HG02623 (cell line): ENCODE results near the gene CHD1L.
"Not testable (repeated sequence)": the region's sequence is repeated elsewhere in the genome, so short reads cannot be mapped to it uniquely, and the experiment has no call there.

Experiments
- ATAC-seq: cut with Tn5 transposase; IDR thresholded peaks from one replicate; pipeline ENCODE4 v1.9.1; 2021; ENCODE audit warnings: moderate library complexity; ENCODE audit not compliant: unreplicated experiment

CHD1L gene

DNA sequence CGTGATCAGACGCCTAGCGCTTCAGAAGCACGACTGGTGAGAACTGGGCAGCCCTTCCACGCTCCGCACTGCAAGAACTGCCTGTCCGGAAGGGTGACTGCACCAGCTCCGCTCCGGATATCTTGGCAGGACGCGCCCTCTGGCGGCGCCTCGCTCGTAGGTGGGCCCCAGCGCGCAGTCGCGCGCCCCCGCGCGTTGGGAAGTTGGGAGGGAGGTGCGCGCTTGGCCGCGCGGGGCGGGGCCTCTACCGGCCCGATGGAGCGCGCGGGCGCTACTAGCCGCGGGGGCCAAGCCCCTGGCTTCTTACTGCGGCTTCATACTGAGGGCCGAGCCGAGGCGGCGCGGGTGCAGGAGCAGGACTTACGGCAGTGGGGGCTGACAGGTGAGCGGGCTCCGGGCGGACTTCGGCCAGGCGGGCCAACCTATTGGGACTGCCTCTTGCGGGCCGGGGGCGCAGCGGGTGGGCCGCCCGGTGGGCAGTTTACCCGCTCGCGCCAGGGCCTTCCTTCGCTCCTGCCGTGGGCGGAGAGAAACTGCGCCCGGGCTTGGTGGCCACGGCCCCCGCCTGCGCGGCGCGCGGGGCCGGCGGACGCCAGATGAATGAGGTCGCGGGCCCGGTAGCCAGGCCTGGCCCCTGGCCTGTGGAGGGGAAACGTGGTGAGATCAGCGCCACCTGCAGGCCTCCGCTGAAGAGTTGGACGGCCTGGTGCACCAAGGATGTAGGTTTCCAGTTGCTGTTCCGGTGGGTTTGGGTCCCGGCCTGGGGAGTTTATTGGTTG lies at the start of gene CHD1L:
TSS of gene CHD1L (plus strand) at position 236 of the 779 bp plus-strand sequence. CDS start at position 256, 20 bp downstream.
- ATAC-seq, result peak; percentile 82

- ATAC-seq, result not testable (repeated sequence)
These were observed 45.2 kb upstream of the CHD1L start for GRCh38 chr1:147197324-147197723.

GRCh38 chr1:147201276-147201675 lies 41.2 kb upstream of the CHD1L start:
- no peak for ATAC-seq

- ATAC-seq, result no peak
These were observed 40.7 kb upstream of the CHD1L start for GRCh38 chr1:147201786-147202185.

- ATAC-seq, result no peak
These were observed 39.9 kb upstream of the CHD1L start for GRCh38 chr1:147202576-147202975.

DNA sequence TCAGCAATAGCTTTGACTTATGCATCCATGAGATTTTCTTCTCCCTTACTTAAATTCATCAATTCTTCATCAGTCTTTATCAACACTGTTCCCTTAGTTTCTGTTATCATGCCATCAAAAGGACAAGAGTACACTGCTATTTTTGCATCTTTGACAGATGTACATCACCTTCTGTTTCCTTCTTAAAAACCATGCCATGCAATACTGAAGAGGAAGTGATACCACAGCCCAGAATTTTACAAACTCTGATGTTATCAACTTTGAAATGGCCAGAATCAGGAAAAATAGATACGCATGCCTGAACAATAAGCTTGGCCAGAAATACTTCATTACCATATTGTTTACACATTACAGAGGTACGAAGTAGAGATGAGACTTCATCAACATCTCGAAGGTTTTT lies 38.4 kb upstream of the CHD1L start:
- ATAC-seq, result no peak

- no peak for ATAC-seq
These were observed 35.3 kb upstream of the CHD1L start for GRCh38 chr1:147207192-147207591.

- no peak for ATAC-seq
These were observed 33.9 kb upstream of the CHD1L start for GRCh38 chr1:147208619-147209018.

DNA sequence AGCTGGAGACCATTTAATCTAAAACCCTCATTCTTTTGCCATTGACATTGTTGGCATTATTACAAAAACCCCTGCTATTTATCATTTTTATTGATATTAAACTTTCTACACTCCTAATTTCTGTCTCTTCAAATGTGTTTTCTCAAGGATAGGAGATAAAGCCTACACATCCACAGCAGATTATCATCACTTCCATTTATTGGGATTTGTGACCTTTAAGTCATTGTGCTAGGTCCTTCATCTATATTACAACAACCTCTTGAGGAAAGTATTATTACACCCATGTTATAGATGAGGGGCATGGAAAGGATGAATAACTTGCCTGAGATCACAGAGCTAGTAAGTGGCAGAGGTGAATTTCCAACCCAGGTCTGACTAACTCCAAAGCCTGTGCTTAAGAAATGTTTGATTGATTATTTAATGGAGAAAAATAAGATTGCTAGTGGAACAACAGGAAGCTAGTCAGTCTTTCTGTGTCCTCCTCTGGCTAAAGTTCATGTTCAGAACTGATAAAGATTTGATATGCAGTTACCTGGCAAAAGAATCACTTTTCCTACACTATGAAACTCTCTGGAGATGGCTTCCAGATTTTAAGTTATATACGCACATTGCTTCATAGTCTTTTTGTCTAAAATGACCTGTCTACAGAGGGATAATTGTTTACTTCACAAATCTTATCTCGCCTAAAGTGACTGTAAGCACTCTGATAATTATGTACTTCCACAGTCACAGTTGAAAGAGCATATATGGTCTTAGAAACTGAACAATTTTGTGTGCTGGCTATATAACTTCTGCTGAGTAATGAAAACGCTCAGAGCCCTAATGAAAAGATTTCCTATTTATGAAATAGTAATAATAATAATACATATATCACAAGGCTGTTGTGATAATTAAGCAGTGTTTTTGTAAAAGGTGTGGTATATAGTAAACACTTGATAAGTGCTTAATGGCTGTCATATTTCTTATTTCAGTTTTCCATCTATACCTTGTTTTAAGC lies 32.4 kb upstream of the CHD1L start:
- ATAC-seq, result no peak

GRCh38 chr1:147210987-147211386 lies 31.5 kb upstream of the CHD1L start:
- no peak for ATAC-seq

DNA sequence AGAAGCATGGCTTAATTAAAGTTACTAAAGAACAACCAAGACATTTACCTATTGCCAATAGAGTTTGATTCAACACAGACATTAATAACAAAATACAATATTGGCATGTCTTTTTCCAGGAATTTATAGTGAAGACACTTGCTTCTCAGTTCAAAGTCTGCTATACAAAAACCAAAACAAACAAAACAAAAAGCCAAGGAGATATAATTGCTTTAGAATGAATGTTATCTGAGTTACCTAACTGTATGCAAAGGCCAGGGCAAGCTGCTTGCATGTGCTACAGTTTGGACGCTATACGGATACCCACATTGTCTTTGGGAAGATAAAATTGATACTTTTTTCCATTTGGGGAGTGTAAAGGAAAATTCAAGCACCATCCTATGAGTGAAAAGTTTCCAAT lies 30.9 kb upstream of the CHD1L start:
- ATAC-seq, result no peak

GRCh38 chr1:147213271-147213670 lies 29.2 kb upstream of the CHD1L start:
- no peak for ATAC-seq

GRCh38 chr1:147214325-147214724 lies 28.2 kb upstream of the CHD1L start:
- ATAC-seq, result no peak

DNA sequence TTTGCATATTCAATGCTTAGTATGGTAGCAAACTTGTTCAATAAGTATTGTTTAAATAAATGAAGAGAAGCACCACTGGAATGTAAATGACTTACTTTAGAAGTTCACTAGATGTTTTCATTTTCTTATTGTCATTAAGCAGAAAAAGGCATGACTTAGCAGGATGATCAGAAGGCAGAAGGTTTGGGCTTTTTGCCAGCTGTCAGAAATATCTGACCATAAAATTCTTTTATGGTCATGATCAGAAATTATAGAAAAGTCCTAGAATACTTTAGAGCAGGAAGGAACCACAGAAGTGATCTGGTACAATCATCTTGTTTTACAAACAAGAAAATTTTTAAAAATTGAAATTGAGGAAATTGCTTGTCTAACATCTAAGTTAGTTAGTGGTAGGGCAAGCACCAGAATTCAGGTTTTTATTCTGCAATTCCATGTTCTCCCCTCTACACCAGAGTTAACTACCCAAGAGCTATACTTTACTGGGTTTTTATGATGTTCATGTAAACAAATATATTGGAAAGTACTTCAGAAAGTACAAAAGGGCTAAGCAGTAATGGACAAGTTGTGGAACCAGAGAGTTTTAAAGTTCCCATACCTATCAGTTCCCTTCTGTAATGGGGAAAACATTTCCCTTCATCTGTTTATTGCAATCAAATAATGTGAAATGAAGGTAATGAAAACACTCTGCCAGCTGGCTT lies 27.5 kb upstream of the CHD1L start:
- no peak for ATAC-seq

GRCh38 chr1:147215540-147215916 lies 27.0 kb upstream of the CHD1L start:
- no peak for ATAC-seq

DNA sequence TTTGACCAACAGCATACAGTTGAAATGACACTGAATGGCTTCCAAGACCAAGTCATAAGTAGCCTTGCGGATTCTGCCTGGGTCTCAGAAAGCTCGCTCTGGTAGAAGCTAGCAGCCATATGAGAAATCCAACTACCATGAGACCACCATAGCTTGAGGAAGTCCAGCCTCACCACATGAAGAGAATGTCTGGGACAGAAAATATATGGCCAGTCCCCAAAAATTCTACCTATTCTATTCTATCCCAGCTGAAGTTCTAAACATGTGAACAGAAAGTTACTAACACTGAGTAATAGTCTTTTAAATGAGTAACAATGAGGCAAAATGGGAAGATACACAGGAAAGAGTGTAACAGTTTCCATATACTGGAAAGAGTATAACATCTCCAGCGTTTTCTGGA lies 26.4 kb upstream of the CHD1L start:
- ATAC-seq, result no peak

DNA sequence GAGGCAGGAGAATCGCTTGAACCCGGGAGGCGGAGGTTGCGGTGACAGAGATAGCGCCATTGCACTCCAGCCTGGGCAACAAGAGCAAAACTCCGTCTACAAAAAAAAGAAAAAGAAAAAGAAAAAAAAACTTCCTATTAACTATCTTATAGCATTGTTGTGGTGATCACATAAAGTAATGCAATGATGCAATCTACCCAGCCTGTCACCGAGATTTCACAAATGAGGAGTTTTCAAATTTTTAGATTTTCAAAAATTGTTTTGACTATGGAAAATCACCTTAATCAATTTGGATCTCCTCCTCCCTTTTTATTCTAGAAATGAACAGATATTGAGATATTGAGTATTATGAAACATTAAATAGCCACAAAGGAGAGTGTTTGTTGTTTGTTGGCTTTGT lies 25.3 kb upstream of the CHD1L start:
- no peak for ATAC-seq

- ATAC-seq, result no peak
These were observed 23.9 kb upstream of the CHD1L start for GRCh38 chr1:147218606-147219005.

- no peak for ATAC-seq
These were observed 18.5 kb upstream of the CHD1L start for GRCh38 chr1:147223740-147224615.

DNA sequence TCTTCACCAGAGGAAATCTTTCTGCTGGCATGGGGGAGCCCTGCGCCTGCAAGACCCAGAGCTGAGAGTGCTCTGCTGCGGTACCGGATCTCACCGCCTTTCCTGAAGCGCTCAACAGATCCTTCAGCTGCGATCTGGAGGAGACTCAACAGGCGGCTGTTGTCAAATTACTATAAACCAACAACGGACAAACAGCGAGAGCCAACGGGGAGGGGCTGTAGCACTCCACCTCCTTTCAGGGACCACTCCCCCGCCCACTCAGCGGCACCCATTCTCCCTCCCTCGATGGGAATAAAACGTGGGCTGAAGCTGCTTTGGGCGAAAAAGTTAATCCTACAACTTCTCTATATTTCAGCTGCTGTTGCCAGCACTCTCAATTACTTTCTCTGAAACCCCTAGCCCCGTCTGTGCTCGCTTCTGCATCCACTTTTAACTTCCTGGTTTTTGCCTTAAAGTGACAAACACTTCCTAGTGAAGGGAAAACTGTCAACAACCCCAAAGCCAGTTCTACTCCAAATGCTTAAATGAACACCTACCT lies 17.2 kb upstream of the CHD1L start, which contains the start of gene FMO5:
TSS of gene FMO5 (minus strand) at position 147 of the 538 bp plus-strand sequence. CDS start 310 bp downstream, outside the sequence.
- ATAC-seq, result no peak
